CD4-positive, alpha-beta T cell treated with Interleukin-2 at 100 ng/mL for 4 hours (primary cell): Measurements from ENCODE around the gene ANKRD23.
A peak's percentile ranks its signal among the peaks of the same experiment; 100 is the strongest.
"Not testable (repeated sequence)": the region's sequence is repeated elsewhere in the genome, so short reads cannot be mapped to it uniquely, and the experiment has no call there.

ENCODE experiments used
- DNase-seq: peaks from one replicate; pipeline ENCODE4 v3.0.0-alpha.2; 2020; ENCODE audit warnings: low spot score

The ANKRD23 gene

DNA sequence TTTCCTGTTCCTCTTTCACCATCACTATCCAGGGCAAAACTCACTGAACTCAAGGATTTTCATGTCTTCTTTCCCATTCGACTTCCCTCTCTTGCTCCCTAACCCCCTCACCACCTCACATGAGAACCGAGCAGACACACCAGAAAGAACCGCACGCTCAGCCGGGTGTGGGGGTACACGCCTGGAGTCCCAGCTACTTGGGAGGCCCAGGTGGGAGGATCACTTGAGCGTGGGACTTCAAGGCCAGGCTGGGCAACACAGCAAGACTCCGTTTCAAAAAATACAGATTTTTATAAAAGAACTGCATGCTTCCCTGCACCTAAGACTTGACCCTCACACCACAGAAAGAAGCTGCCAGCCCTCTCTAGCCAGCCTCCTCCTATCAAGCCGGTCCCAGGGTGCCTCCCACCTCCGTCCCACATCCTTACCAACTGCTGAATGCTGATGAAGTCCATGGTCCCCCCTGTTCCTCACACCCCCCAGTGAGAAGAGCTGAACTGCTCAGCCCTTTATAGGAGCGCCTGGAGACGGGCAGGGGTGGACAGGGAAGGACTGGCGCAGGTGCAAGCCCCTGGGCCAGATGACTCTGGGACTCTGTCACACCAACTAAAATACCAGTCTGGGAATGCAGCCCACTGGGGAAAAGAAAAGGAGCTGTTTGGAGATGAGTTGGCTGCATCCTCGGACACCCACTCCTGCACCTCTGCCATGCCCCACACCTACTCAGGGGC lies at the start of gene ANKRD23:
ANKRD23 (minus strand) TSS at position 484 of the 731 bp plus-strand sequence; CDS start at position 455, 29 bp downstream.
- no peak for DNase-seq

DNA sequence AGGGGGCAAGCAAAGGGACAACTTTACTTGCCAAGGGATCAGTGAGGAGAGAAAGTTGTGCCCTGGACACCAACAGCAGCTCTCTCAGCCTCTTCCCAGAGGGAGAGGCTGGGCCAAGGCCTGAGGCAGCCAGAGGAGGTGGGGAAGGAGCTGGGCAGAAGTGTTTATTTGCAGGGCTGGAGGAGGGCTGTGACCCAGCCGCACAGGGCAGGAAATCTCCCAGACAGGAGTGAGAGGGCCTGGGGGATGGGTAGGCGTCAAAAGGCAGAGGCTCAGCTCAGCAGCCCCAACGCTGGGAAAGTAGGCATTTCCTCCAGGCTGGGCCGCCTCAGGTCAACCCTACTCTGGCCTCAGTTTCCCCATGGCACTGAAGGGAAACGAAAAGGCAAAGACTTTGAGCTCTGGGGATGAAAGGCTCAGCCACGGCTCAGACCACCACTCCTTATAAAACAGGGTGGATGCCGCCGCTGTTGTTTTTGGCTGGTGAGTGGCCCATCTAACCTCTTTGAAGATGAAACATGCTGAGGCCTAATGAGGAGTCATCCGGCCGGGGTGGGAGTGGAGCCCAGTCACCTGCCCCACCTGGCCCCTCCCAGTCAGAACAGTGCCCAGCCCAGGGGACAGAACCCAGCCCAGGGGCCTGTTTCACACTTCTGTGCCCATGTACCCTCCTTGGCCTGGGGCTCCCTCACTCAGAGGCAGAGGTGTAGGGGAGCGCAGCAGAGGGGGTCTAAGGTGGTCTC lies 47.9 kb upstream of the ANKRD23 start:
- peak; percentile 29 for DNase-seq

DNA sequence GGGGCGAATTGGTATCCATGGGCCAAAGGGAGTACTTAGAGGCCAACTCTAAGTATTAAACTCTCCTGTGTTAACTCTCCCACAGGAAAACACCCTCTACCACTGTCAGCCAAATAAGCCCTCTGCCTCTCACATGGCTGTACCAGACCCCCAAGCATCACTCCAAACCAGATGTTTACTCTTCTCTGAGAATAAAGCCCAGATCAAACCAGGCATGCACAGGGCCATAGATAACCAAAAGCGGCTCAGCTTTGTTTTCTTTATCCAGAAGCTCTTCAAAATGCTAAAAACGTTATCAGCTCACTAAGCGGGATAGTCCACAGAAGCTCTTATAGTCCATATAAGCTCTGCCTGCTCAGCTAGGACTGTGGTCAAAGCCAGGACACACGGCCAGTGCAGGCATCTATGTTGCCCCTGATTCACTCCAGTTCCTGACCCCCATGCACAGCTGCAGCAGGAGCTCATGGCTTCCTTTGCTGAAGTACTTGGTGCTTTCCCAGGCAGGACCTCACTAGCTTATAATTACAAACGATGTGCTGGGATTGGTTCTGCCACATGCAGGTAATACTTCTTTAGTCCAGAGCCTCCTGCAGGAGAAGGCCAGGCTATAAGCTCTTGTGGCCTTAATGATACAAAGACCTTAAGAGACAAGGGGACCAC lies 47.0 kb upstream of the ANKRD23 start:
- no peak for DNase-seq

DNA sequence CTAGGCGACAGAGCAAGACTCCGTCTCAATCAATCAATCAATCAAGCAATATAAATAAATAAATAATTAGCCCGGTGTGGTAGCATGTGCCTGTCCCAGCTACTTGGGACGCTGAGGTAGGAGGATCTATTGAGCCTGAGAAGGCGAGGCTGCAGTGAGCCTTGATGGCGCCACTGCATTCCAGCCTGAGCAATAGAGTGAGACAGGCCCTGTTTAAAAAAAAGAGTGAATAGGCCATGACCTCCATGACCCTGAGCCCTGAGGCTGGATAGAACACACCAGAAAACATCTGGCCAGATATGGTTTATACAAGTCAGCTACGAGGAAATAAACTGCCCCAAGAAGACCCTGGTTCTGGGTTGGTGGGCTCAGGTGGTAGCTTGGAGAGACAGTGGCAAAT lies 46.4 kb upstream of the ANKRD23 start:
- DNase-seq = no peak

DNA sequence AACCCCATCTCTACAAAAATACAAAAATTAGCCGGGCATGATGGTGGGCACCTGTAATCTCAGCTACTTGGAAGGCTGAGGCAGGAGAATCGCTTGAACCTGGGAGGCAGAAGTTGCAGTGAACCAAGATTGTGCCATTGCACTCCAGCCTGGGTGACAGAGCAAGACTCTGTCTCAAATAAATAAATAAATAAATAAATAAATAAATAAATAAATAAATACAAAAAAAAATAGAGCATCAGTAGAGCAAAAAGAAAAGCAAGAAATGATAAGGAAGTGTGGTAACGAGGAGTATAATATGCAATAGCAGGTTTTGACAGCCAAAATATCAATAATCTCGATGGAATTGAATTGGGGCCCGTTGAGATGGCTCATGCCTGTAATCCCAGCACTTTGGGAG lies 45.7 kb upstream of the ANKRD23 start:
- not testable (repeated sequence) for DNase-seq

GRCh38 chr2:96888072-96889011 lies 44.5 kb upstream of the ANKRD23 start:
- DNase-seq = no peak

GRCh38 chr2:96887493-96888012 lies 43.7 kb upstream of the ANKRD23 start:
- no peak for DNase-seq

DNA sequence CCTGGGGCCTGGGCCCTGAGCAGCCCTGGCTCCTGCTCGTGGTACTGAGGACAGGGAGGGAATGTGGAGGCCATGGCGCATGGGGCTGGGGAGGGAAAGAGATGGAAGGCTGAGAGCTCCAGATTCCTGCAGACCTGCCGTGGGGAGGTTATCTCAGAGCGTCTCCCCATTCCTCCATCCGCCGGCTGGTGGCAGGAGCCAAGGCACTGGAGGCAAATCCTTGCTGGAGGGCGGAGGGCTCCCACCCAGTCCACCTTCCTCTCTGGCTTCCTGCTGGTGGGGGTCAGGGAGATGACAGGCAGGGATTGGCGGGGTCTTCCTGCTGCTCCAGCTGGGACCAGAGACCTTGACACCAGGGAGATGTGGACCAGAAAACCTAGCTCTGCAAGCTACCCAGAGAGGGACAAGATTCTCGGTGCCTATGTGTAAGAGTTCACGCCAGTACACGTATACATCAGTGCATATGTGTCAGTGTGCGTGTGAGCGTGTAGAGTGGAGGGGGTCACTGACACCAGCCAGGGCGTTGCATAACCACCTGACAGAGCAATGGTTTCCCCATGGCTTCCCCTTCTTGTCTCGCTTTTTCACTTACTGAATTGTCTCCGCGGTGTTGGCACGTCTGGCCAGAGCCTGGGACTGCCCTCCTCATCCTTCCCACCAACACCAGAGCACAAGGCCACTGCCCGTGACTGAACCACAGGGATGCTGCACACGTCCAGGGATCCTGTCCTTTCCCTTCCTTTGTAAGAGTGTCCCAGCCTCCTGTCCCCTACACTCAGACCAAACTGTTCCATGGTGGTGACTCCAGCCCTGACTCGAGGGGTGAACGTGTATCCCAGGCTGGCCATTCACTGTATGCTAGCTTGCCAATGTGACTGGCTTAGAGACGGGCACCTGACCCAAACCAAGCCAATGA lies 41.9 kb upstream of the ANKRD23 start:
- DNase-seq = no peak

DNA sequence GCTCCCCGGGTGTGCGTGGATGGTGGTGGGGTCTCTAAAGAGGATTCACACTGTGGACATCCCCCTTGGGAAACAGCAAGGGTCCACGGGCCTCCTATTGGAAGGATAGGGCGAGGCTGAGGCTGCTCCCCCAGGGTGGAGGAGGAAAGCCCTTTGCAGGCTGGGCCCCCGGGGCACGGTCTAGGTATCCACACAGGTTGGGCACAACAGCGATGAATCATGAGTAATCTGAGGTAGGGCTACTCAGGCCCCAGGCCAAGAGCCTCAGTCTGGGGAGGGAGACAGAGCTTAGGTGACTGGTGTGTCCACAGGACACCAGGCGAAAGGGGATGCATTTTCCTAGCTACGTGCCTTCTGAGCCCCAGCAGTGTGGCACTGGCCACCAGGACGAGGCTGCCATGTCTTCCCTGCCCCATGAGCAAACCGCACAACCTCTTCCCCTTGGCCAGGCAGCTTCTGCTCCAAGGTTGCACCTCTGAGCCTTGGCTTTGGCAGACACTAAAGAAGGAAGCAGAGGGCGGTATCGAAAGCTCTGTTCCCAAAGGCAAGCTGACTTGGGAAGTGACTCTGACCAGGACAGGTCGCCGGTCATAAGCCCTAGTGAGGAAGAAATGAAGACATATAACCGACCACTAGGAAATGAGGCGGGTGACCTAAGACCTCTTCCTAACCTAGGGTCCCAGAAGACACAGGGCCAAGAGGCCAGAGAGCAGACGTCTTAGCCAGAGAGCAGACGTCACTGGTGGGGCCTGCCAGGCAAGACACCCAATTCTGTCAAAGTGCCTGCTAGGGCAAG lies 40.7 kb upstream of the ANKRD23 start:
- DNase-seq = no peak

DNA sequence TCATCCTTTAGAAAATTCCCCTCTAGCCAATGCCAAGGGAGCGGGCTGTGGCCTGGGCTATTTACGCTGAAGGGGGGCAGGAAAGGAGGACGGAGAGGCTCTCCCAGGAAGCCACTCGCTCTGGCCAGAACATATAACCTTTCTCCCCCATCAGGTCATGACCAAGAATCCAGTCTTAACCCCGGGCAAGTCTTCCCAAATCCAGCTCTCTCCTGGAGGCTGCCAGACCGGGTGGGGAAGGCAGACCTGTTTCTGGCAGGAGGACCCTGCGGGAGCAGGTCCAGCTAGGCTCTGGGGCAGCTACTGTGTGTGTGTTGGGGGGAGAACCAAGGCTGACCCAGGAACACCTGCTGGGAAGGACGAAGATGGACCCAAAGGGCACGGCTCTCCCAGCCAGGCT lies 39.5 kb upstream of the ANKRD23 start:
- DNase-seq = no peak

DNA sequence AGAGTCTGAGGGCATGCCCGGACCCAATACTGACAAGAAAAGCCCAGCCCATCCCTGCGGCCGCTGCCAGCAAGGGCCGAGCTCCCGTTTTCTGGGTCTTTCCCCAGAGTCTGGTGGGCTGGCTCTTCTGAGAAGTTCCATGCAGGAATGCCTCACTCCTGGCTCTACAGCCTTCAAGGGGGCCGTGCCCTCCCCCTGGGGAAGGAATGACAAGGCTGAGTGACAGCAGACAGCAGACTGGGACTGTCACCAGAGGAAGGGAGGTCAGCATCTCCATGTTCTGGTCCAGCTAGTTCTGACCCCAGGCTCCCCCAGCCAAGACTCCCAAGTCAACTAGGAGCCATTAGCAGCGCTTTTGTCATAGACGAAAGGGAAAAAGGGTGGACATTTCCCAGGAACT lies 39.1 kb upstream of the ANKRD23 start:
- DNase-seq = no peak

- no peak for DNase-seq
These were observed 38.4 kb upstream of the ANKRD23 start for GRCh38 chr2:96882230-96882629.

GRCh38 chr2:96881349-96882195 lies 37.8 kb upstream of the ANKRD23 start:
- no peak for DNase-seq

- no peak for DNase-seq
These were observed 37.1 kb upstream of the ANKRD23 start for GRCh38 chr2:96880891-96881273.

DNA sequence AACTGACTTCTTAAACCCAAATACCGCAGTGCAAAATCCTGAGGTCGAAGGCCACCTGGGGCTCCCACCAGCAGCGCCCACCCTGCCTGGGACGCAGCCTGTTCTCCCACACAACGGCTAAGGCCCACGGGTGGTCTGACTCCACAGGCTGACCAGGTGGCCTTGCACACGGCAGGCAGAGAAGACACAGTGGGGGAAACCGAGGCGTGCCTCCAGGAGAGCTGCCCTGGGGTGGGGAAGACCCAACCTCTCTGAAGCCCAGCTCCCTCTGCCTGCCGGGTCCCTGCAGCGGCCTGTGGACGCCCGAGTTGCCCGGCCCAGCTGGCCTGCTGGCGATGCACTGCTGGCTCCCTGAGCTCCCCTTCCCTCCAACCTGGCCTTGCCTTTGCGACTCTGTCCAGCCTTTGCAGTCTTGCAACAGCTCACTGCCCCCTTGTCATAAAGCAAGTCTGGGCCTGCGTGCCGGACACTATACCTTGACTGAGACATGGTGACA lies 35.8 kb upstream of the ANKRD23 start:
- DNase-seq = no peak

DNA sequence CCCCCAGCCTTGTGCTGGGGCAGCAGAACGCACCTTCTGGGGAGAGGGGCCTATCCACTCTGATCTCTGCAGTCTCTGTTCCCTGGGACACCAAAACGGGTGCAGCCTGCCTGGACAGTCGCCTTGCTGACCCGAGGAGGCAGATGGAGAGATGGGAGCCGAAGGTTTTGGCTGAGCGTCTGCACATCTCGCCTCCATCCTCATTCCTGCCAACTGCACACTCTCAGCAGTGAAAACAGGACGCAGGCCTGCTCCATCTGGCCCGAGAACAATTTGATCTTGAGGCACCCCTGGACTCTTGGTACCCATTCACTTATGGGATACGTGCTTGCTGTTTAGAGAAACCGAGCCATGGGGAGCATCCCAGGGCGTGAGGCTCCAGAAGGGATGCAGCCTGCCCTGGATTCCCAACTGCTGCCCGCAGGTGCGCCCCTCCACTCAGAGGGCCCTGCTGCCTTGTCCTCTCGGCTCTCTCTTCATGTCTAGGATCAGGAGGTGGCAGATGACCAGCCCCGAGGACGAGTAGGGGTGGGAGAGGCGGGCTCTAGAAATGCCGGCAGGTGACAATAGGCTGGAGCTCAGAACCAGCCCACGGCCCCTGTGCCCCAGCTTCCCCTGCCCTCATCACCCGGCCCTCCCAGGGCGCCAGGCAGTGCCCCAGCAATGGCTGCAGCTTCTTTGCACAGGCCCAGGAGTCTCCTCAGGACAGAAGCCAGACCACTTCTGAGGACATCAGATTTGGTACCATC lies 35.1 kb upstream of the ANKRD23 start:
- DNase-seq = no peak

DNA sequence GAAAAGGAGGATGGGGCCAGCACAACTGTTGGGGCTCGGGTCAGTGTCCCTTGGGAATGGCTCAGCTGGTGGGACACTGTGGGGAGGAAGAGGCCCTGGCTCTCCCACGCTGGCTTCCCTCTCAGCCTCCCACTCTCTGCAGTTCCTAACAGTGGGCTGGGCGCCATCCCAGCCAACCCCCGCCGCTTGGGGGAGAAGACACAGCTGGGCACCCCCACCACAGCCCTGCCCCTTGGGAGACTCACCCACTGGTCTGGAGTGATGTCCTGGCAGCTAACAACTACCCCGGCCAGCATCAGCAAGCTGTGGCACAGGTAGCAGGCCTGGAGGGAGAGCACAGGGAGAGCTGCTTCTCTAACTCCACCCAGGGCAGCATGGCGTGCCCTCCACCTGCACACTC lies 34.4 kb upstream of the ANKRD23 start:
- DNase-seq = no peak

DNA sequence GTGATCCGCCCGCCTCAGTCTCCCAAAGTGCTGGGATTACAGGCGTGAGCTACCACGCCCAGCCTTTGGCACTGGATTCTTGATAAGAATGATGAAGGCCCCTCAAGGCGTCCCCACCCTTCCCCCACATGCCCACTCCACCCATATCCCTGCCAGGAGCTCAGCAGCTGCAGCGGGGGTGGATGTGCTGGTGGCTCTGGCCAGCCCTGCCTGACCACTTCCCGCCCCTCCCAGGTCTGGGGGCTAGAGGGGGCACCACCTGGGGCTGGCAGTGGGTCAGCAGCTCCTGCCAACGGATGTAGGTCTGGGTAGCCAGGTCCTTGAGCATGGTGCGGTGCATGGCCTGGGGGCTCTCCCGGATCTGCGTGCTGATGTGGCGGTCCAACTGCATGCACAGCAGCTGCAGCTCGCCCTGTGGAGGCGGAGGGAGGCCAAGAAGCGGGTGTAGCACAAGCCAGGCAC lies 33.8 kb upstream of the ANKRD23 start:
- DNase-seq = no peak
